ENCODE measurements around the gene CD40.

Gene CD40

GRCh38 chr20:46169245-46170171 is 51.4 kb downstream of the CD40 start:
- in situ Hi-C loops (cut with HindIII; ENCODE audit: low sequenced_read_pairs): no loop called here

GRCh38 chr20:46171476-46171875 is 53.4 kb downstream of the CD40 start:
- in situ Hi-C loops (cut with HindIII; ENCODE audit: low sequenced_read_pairs): no loop called here

GRCh38 chr20:46171909-46172308 is 53.8 kb downstream of the CD40 start:
- in situ Hi-C loops (cut with HindIII; ENCODE audit: low sequenced_read_pairs): no loop called here

GRCh38 chr20:46172455-46172854 is 54.3 kb downstream of the CD40 start:
- in situ Hi-C loops (cut with HindIII; ENCODE audit: low sequenced_read_pairs): no loop called here

- in situ Hi-C loops (cut with HindIII; ENCODE audit: low sequenced_read_pairs): no loop called here
These were observed 54.9 kb downstream of the CD40 start for GRCh38 chr20:46172961-46173536.

GRCh38 chr20:46173652-46174468 is 55.7 kb downstream of the CD40 start:
- in situ Hi-C loops (cut with HindIII; ENCODE audit: low sequenced_read_pairs): no loop called here

GRCh38 chr20:46174469-46175126 is 56.5 kb downstream of the CD40 start:
- in situ Hi-C loops (cut with HindIII; ENCODE audit: low sequenced_read_pairs): no loop called here

- in situ Hi-C loops (cut with HindIII; ENCODE audit: low sequenced_read_pairs): no loop called here
These were observed 57.0 kb downstream of the CD40 start for GRCh38 chr20:46175127-46175494.

- in situ Hi-C loops (cut with HindIII; ENCODE audit: low sequenced_read_pairs): no loop called here
These were observed 58.7 kb downstream of the CD40 start for GRCh38 chr20:46176739-46177378.

GRCh38 chr20:46177768-46178167 is 59.7 kb downstream of the CD40 start:
- in situ Hi-C loops (cut with HindIII; ENCODE audit: low sequenced_read_pairs): no loop called here

- in situ Hi-C loops (cut with HindIII; ENCODE audit: low sequenced_read_pairs): no loop called here
These were observed 60.8 kb downstream of the CD40 start for GRCh38 chr20:46178891-46179290.
